Measurements from ENCODE around the gene CDH1. TPM values are rescaled to one million over a fixed set of nuclear protein-coding genes. Genes with fewer than 3 reads are reported as not detected.
A peak's percentile ranks its signal among the peaks of the same experiment; 100 is the strongest.

Gene CDH1
- total RNA-seq = 100 to 1,000 TPM; 156 to 243 (median 188) TPM

DNA sequence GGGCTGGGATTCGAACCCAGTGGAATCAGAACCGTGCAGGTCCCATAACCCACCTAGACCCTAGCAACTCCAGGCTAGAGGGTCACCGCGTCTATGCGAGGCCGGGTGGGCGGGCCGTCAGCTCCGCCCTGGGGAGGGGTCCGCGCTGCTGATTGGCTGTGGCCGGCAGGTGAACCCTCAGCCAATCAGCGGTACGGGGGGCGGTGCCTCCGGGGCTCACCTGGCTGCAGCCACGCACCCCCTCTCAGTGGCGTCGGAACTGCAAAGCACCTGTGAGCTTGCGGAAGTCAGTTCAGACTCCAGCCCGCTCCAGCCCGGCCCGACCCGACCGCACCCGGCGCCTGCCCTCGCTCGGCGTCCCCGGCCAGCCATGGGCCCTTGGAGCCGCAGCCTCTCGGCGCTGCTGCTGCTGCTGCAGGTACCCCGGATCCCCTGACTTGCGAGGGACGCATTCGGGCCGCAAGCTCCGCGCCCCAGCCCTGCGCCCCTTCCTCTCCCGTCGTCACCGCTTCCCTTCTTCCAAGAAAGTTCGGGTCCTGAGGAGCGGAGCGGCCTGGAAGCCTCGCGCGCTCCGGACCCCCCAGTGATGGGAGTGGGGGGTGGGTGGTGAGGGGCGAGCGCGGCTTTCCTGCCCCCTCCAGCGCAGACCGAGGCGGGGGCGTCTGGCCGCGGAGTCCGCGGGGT, at the start of gene CDH1:
Gene CDH1, plus strand, starts transcription at position 247 of the 684 bp plus-strand sequence. Its CDS starts 124 bp downstream, at position 371.
- peak within 1 kb of the TSS; percentile 40 for H3K4me3 ChIP-seq (ENCODE audit: low read depth, poor library complexity, severe bottlenecking)
- WGBS, 2 donors = 2 to 3% methylated on average over 25 to 26 of the region's 63 CpGs
- no peak for TF ChIP-seq POLR2A (IDR thresholded peaks at IDR 0.05)
- TF ChIP-seq CTCF (IDR thresholded peaks at IDR 0.05) = no peak
- intact Hi-C loops (cut with DNase I; ENCODE audit: low total_unique reads) = no loop called here
- DNase-seq (ENCODE audit: low spot score in 2 of 2) = peak; percentile 71 to 92

- TF ChIP-seq POLR2A (IDR thresholded peaks at IDR 0.05) (no peak), CTCF (IDR thresholded peaks at IDR 0.05) (no peak)
- WGBS, 2 donors = 83 to 88% methylated on average over 5 of the region's 5 CpGs
- intact Hi-C loops (cut with DNase I; ENCODE audit: low total_unique reads) = loop anchor here (10.0 kb wide), 1 partner anchor 125 kb away; no protein-coding TSS in a partner anchor
- no peak overlapping the region for H3K4me3 ChIP-seq (ENCODE audit: low read depth, poor library complexity, severe bottlenecking)
- no peak for DNase-seq (ENCODE audit: low spot score in 2 of 2)
These were observed 47.2 kb upstream of the CDH1 start for GRCh38 chr16:68689921-68690320.

DNA sequence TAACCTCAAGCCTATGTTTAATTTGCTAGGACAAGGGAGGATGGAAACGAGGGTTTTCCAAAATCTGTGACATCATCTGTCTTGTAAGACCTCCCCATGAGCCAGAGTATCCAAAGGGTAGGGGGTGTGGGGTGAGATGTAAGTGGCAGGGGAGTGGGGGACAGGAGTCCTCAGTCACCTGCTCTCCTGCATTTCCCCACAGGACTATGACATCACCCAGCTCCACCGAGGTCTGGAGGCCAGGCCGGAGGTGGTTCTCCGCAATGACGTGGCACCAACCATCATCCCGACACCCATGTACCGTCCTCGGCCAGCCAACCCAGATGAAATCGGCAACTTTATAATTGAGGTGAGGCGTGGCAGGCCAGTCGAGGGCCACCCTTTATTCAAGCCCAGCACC, 41.5 kb upstream of the CDH1 start:
- no peak for DNase-seq (ENCODE audit: low spot score in 2 of 2)
- intact Hi-C loops (cut with DNase I; ENCODE audit: low total_unique reads) = loop anchor here (10.0 kb wide), 1 partner anchor 119 kb away; no protein-coding TSS in a partner anchor
- TF ChIP-seq CTCF (IDR thresholded peaks at IDR 0.05) (no peak), POLR2A (IDR thresholded peaks at IDR 0.05) (no peak)
- WGBS, 2 donors = 82 to 90% methylated on average over 11 of the region's 11 CpGs
- H3K4me3 ChIP-seq (ENCODE audit: low read depth, poor library complexity, severe bottlenecking) = no peak overlapping the region

GRCh38 chr16:68696514-68696913, 40.6 kb upstream of the CDH1 start:
- intact Hi-C loops (cut with DNase I; ENCODE audit: low total_unique reads) = loop anchor here (10.0 kb wide), 1 partner anchor 118 kb away; no protein-coding TSS in a partner anchor
- TF ChIP-seq CTCF (IDR thresholded peaks at IDR 0.05) (no peak), POLR2A (IDR thresholded peaks at IDR 0.05) (no peak)
- no peak for DNase-seq (ENCODE audit: low spot score in 2 of 2)
- H3K4me3 ChIP-seq (ENCODE audit: low read depth, poor library complexity, severe bottlenecking) = no peak overlapping the region
- 57 to 93% methylated on average over 8 of the region's 8 CpGs for WGBS, 2 donors

DNA sequence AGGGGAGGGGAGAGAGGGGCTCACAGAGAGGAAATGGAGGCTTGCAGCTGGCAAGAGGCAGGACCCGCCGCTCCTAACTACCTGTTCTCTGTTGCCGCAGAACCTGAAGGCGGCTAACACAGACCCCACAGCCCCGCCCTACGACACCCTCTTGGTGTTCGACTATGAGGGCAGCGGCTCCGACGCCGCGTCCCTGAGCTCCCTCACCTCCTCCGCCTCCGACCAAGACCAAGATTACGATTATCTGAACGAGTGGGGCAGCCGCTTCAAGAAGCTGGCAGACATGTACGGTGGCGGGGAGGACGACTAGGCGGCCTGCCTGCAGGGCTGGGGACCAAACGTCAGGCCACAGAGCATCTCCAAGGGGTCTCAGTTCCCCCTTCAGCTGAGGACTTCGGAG, 39.0 kb upstream of the CDH1 start:
- no peak overlapping the region for H3K4me3 ChIP-seq (ENCODE audit: low read depth, poor library complexity, severe bottlenecking)
- no peak for DNase-seq (ENCODE audit: low spot score in 2 of 2)
- intact Hi-C loops (cut with DNase I; ENCODE audit: low total_unique reads) = loop anchor here (10.0 kb wide), 1 partner anchor 117 kb away; no protein-coding TSS in a partner anchor
- TF ChIP-seq POLR2A (IDR thresholded peaks at IDR 0.05) = no peak
- no peak for TF ChIP-seq CTCF (IDR thresholded peaks at IDR 0.05)
- 79 to 86% methylated on average over 23 of the region's 23 CpGs for WGBS, 2 donors
